GM03348 (cell line): ENCODE measurements around the gene CZIB.
A peak's percentile ranks its signal among the peaks of the same experiment; 100 is the strongest.
"Not testable (repeated sequence)": the region's sequence is repeated elsewhere in the genome, so short reads cannot be mapped to it uniquely, and the experiment has no call there.

Experiments
- DNase-seq: peaks from one replicate; pipeline ENCODE4 v3.0.0; 2012; ENCODE audit warnings: low spot score

Gene CZIB

GRCh38 chr1:53188099-53188498 lies 32.3 kb downstream of the CZIB start:
- DNase-seq = no peak

GRCh38 chr1:53187401-53187800 lies 33.0 kb downstream of the CZIB start:
- DNase-seq = no peak

GRCh38 chr1:53186533-53186932 lies 33.9 kb downstream of the CZIB start:
- DNase-seq = no peak

- DNase-seq = not testable (repeated sequence)
Observed at GRCh38 chr1:53185955-53186297, 34.5 kb downstream of the CZIB start.

GRCh38 chr1:53183095-53183990 lies 37.1 kb downstream of the CZIB start:
- peak; percentile 40 for DNase-seq

- no peak for DNase-seq
Observed at GRCh38 chr1:53182716-53183094, 37.7 kb downstream of the CZIB start.

GRCh38 chr1:53182111-53182593 lies 38.3 kb downstream of the CZIB start:
- DNase-seq = peak; percentile 68

GRCh38 chr1:53180951-53181350 lies 39.5 kb downstream of the CZIB start:
- no peak for DNase-seq

GRCh38 chr1:53180226-53180625 lies 40.2 kb downstream of the CZIB start:
- DNase-seq = no peak

GRCh38 chr1:53176452-53177208 lies 43.8 kb downstream of the CZIB start:
- DNase-seq = peak; percentile 47

- DNase-seq = peak; percentile 42
Observed at GRCh38 chr1:53174971-53175913, 45.2 kb downstream of the CZIB start.

- DNase-seq = peak; percentile 77
Observed at GRCh38 chr1:53172426-53173128, 47.9 kb downstream of the CZIB start.

GRCh38 chr1:53166912-53167311 lies 53.5 kb downstream of the CZIB start:
- no peak for DNase-seq

- no peak for DNase-seq
Observed at GRCh38 chr1:53166366-53166765, 54.1 kb downstream of the CZIB start.

GRCh38 chr1:53165408-53165961 lies 54.9 kb downstream of the CZIB start:
- DNase-seq = no peak
